ENCODE results near the gene ADARB1.

- TF ChIP-seq CTCF (IDR thresholded peaks at IDR 0.05): no peak
- TF ChIP-seq EZH2 (IDR thresholded peaks at IDR 0.05): no peak
Observed at GRCh38 chr21:45078371-45078770, 4.0 kb downstream of the ADARB1 start.
